K562 (cell line): ENCODE data around the gene PTPRM. TPM values are rescaled to one million over a fixed set of nuclear protein-coding genes. Genes with fewer than 3 reads are reported as not detected.

Experiments used
- ATAC-seq: fragments of 200-7000 bp; cut with Tn5 transposase; 3 replicates; pipeline ENCODE4 v1.9.1; 2020; ENCODE audit warnings: moderate library complexity
- BruUV-seq: library from RNA; stranded (reverse); fragments of 400-500 nt; replicated peaks from 2 replicates; lab custom pipeline; 2021; lab: Mats Ljungman, UMichigan
- CTCF ChIA-PET: fragments of 300-600 bp; formaldehyde crosslinking; extraction: SDS; loops from one replicate; lab custom pipeline; 2021; ENCODE audit warnings: low intra/inter-chr PET ratio; lab: Yijun Ruan, JAX
- POLR2A ChIA-PET: fragments of 300-600, 350-650 bp; sonication (Branson Sonifier 250); formaldehyde crosslinking; extraction: SDS; loops from one replicate; lab custom pipeline; 2021; ENCODE audit warnings: antibody characterized with exemption, inconsistent platforms; lab: Yijun Ruan, JAX
- DNase-seq, 4 experiments: peaks; one replicate each; pipeline versions ENCODE4 v3.0.0 to v3.0.0-alpha.2; 2011 to 2018; ENCODE audit warnings: low spot score in 3 of 4, mixed read lengths in 3 of 4; ENCODE audit errors: extremely low read depth in 1 of 4
- FAIRE-seq: peaks from 2 replicates; lab custom pipeline; 2011; peaks lifted over from hg19 to GRCh38; lab: Jason Lieb, UNC
- H2AFZ ChIP-seq: 2 replicates; pipeline ENCODE4 v1.6.0; 2011; ENCODE audit warnings: low read depth, low read length, control low read depth, inconsistent platforms
- H3K27ac ChIP-seq: fragments of 200-600 bp; 3 replicates; pipeline ENCODE4 v1.8.0; 2011; ENCODE audit warnings: low read depth, mild to moderate bottlenecking, control low read depth, inconsistent platforms, low read length, moderate library complexity, mixed read lengths; ENCODE audit errors: extremely low read depth
- H3K27me3 ChIP-seq, 2 experiments: fragments of 300-600 bp in 1 of 2; 2 replicates in 1 of 2; 3 replicates in 1 of 2; pipeline versions ENCODE4 v1.6.0 to v1.8.0; 2011; ENCODE audit warnings: inconsistent platforms in 2 of 2, low read length in 2 of 2, mild to moderate bottlenecking in 1 of 2, mixed read lengths in 1 of 2, moderate library complexity in 1 of 2; ENCODE audit not compliant: control insufficient read depth in 2 of 2, insufficient read depth in 2 of 2
- H3K36me3 ChIP-seq: fragments of 300-600 bp; 3 replicates; pipeline ENCODE4 v1.8.0; 2011; ENCODE audit warnings: mild to moderate bottlenecking, low read length, inconsistent platforms; ENCODE audit not compliant: control insufficient read depth, insufficient read depth
- H3K4me1 ChIP-seq, 2 experiments: fragments of 200-600 bp in 1 of 2; replicated peaks in 1 of 2; 2 replicates in 1 of 2; 3 replicates in 1 of 2; pipeline versions ENCODE4 v1.5.1 to v1.8.0; 2011; ENCODE audit warnings: inconsistent platforms in 2 of 2, low read length in 2 of 2, mild to moderate bottlenecking in 1 of 2, mixed read lengths in 1 of 2, moderate library complexity in 1 of 2; ENCODE audit not compliant: control insufficient read depth in 2 of 2, insufficient read depth in 2 of 2
- H3K4me2 ChIP-seq: 2 replicates; pipeline ENCODE4 v1.6.1; 2011; ENCODE audit warnings: low read length, control low read depth, inconsistent platforms, mixed read lengths; ENCODE audit not compliant: insufficient read depth
- H3K4me3 ChIP-seq: fragments of 200-600 bp; sonication (generic), shearing (Covaris generic); 2 replicates; pipeline ENCODE4 v1.5.1; 2016; ENCODE audit warnings: control low read depth, inconsistent platforms
- H3K79me2 ChIP-seq: fragments of 200-600 bp; 3 replicates; pipeline ENCODE4 v1.8.0; 2011; ENCODE audit warnings: low read length, inconsistent platforms; ENCODE audit not compliant: control insufficient read depth, insufficient read depth
- H3K9ac ChIP-seq, 2 experiments: 2 replicates each; pipeline versions ENCODE4 v1.6.0 to v1.6.1; 2011; ENCODE audit warnings: low read depth in 2 of 2, low read length in 2 of 2, control low read depth in 1 of 2, inconsistent platforms in 1 of 2, mild to moderate bottlenecking in 1 of 2, mixed read lengths in 1 of 2; ENCODE audit not compliant: insufficient read depth in 1 of 2
- H3K9me1 ChIP-seq: one replicate; pipeline ENCODE4 v1.6.0; 2011; ENCODE audit warnings: inconsistent platforms, mild to moderate bottlenecking, low read length, moderate library complexity; ENCODE audit not compliant: control insufficient read depth, insufficient read depth
- H3K9me3 ChIP-seq: replicated peaks from 2 replicates; pipeline ENCODE4 v1.5.1; 2011; ENCODE audit warnings: low read depth, low read length, inconsistent platforms; ENCODE audit not compliant: control insufficient read depth, insufficient read depth
- H4K20me1 ChIP-seq: replicated peaks from 2 replicates; pipeline ENCODE4 v1.6.1; 2011; ENCODE audit warnings: low read length, inconsistent platforms, mixed read lengths; ENCODE audit not compliant: control insufficient read depth, insufficient read depth
- BRCA1 ChIP-seq, 2 experiments: fragments of 450-650 bp in 1 of 2; sonication (generic) in 1 of 2; formaldehyde crosslinking in 1 of 2; IDR thresholded peaks; 2 replicates each; pipeline versions ENCODE4 v1.5.0 to v1.6.1; 2017 to 2020; ENCODE audit warnings: mild to moderate bottlenecking in 1 of 2, missing genetic modification reagents in 1 of 2
- CTCF ChIP-seq, 3 experiments: IDR thresholded peaks in 2 of 3; conservative IDR thresholded peaks in 1 of 3; 2 replicates each; pipeline ENCODE4 v1.5.1; 2011 to 2012; ENCODE audit warnings: low read length in 3 of 3, mild to moderate bottlenecking in 3 of 3, control low read depth in 2 of 3, improper control_type of control experiment in 1 of 3, inconsistent platforms in 1 of 3, low read depth in 1 of 3, mixed read lengths in 1 of 3, moderate library complexity in 1 of 3; ENCODE audit not compliant: insufficient read depth in 2 of 3
- DEAF1 ChIP-seq: fragments of 450-650 bp; formaldehyde crosslinking; IDR thresholded peaks from 2 replicates; pipeline ENCODE4 v1.4.0; 2020; ENCODE audit warnings: mild to moderate bottlenecking, moderate library complexity
- GTF2B ChIP-seq: IDR thresholded peaks from 2 replicates; pipeline ENCODE4 v1.6.1; 2011; ENCODE audit not compliant: insufficient read length; ENCODE audit errors: extremely low read depth
- NCOA2 ChIP-seq, 2 experiments: fragments of 450-650 bp; IDR thresholded peaks; 2 replicates each; pipeline ENCODE4 v1.6.1; 2018; ENCODE audit warnings: mild to moderate bottlenecking in 2 of 2, moderate library complexity in 1 of 2; ENCODE audit not compliant: partially characterized antibody in 2 of 2
- NUFIP1 ChIP-seq: fragments of 450-650 bp; IDR thresholded peaks from 2 replicates; pipeline ENCODE4 v1.6.1; 2018; ENCODE audit not compliant: partially characterized antibody
- RAD21 ChIP-seq, 2 experiments: fragments of 250-450 bp in 1 of 2; fragments of 450-650 bp in 1 of 2; sonication (Bioruptor Pico) in 1 of 2; formaldehyde crosslinking in 1 of 2; IDR thresholded peaks in 1 of 2; conservative IDR thresholded peaks in 1 of 2; 2 replicates each; pipeline versions ENCODE4 v1.4.0 to v1.8.0; 2020 to 2022; ENCODE audit warnings: mild to moderate bottlenecking in 2 of 2, moderate library complexity in 1 of 2
- ZBTB12 ChIP-seq: fragments of 250-450 bp; sonication (Bioruptor Pico); IDR thresholded peaks from 2 replicates; pipeline ENCODE4 v1.4.0; 2020
- ZBTB17 ChIP-seq: fragments of 450-650 bp; formaldehyde crosslinking; IDR thresholded peaks from 2 replicates; pipeline ENCODE4 v1.4.0; 2020; ENCODE audit warnings: mild to moderate bottlenecking
- ZNF197 ChIP-seq: fragments of 200-800 bp; sonication (Bioruptor generic); IDR thresholded peaks from 2 replicates; pipeline ENCODE4 v1.6.1; 2016; ENCODE audit warnings: low read depth, missing genetic modification characterization, missing compliant biosample characterization
- ZNF444 ChIP-seq: fragments of 250-450 bp; sonication (Bioruptor Pico); IDR thresholded peaks from 2 replicates; pipeline ENCODE4 v1.4.0; 2020; ENCODE audit warnings: mild to moderate bottlenecking, moderate library complexity
- ZNF695 ChIP-seq: fragments of 450-650 bp; formaldehyde crosslinking; IDR thresholded peaks from 2 replicates; pipeline ENCODE4 v1.4.0; 2020; ENCODE audit warnings: mild to moderate bottlenecking, moderate library complexity
- ZNF780A ChIP-seq: fragments of 250-450 bp; sonication (Bioruptor Pico); IDR thresholded peaks from 2 replicates; pipeline ENCODE4 v1.5.0; 2021; ENCODE audit warnings: mild to moderate bottlenecking
- ZSCAN29 ChIP-seq: fragments of 450-650 bp; IDR thresholded peaks from 2 replicates; pipeline ENCODE4 v1.6.1; 2017
- WGBS: fragments of 100-300 bp; shearing (Covaris generic); methylation state at CpG from one replicate; pipeline ENCODE4 v1.1.6; 2016; ENCODE audit warnings: low coverage, mixed read lengths; ENCODE audit not compliant: insufficient coverage; ENCODE audit errors: missing lambda C conversion rate; 5-methylcytosine and 5-hydroxymethylcytosine counted together
- in situ Hi-C: fragments of 300-500 bp; cut with MboI; formaldehyde crosslinking; loops from 4 replicates; pipeline ENCODE4 v1.15.0; 2018; ENCODE audit warnings: inconsistent platforms, mixed read lengths
- intact Hi-C: fragments of 100-400 bp; cut with micrococcal nuclease; formaldehyde crosslinking; loops from 2 replicates; pipeline ENCODE4 v1.14.2; 2022
- polyA plus RNA-seq, 8 experiments: library from polyadenylated mRNA; depleted of rRNA in 4 of 8; stranded (reverse) in 5 of 8; unstranded in 3 of 8; fragments of >200 nt; fragmentation: Nextera tagmentation in 2 of 8; fragmentation: Illumina TruSeq in 1 of 8; extraction: Ambion mirVana in 2 of 8; extraction: Trizol in 1 of 8; gene quantifications; 2 replicates each; pipeline versions ENCODE4 v1.2.1 to v1.2.3, GENCODE V29; 2011 to 2014; ENCODE audit warnings: inconsistent platforms in 1 of 8, missing spikeins in 1 of 8
- total RNA-seq, 7 experiments: library from RNA; depleted of rRNA in 6 of 7; stranded (reverse); fragments of >200 nt in 6 of 7; fragmentation: Illumina TruSeq in 2 of 7; extraction: Trizol in 2 of 7; gene quantifications; 2 replicates each; pipeline versions ENCODE4 v1.2.1 to v1.2.3, GENCODE V29; 2011 to 2021; ENCODE audit warnings: low replicate concordance in 1 of 7

Gene PTPRM
- total and polyA plus RNA-seq, 9 of the 15 experiments (the other 6 are each of a cell fraction or from before 2014, with no cell fraction given) = 0.03 to 0.16 (median 0.08) TPM; not detected in 3

- FAIRE-seq = no peak
- no TSS peak for BruUV-seq
Measured at GRCh38 chr18:7748251-7749007, 181.3 kb downstream of the PTPRM start.

More at GRCh38 chr18:7748251-7749007, 181.3 kb downstream of the PTPRM start:
- H3K27ac ChIP-seq = no peak overlapping the region
- H3K9ac ChIP-seq = no peak overlapping the region
- ATAC-seq (no peak), DNase-seq (no peak)
- no peaks in the 10 kb centered on the region for H3K36me3 ChIP-seq
- no peaks in the 10 kb centered on the region for H3K9me1 ChIP-seq
- in situ Hi-C loops = no loop called here
- 2% methylated on average over 4 of the region's 4 CpGs for WGBS
- H3K79me2 ChIP-seq = no peaks in the 10 kb centered on the region
- CTCF ChIA-PET = no interaction called here
- H3K27me3 ChIP-seq = no peaks in the 10 kb centered on the region
- H2AFZ ChIP-seq = no peak overlapping the region
- no peaks in the 10 kb centered on the region for H3K4me1 ChIP-seq
- H3K4me2 ChIP-seq = no peak overlapping the region
- no peak overlapping the region for H3K4me3 ChIP-seq
- TF ChIP-seq ZBTB17 (CRISPR knock-in tag) (no peak), NUFIP1 (no peak), ZSCAN29 (no peak), DEAF1 (no peak), ZNF197 (no peak), CTCF (IDR thresholded peaks at IDR 0.05 in 2 of 3, conservative IDR thresholded peaks at IDR 0.05 in 1 of 3; ENCODE audit: insufficient read depth in 2 of 3, low read depth in 1 of 3, low read length in 3 of 3) (no peak), ZNF444 (no peak), ZNF695 (CRISPR knock-in tag) (no peak), GTF2B (no peak), ZNF780A (CRISPR knock-in tag) (no peak), RAD21 (CRISPR knock-in tag; conservative IDR thresholded peaks at IDR 0.05 in 1 of 2, IDR thresholded peaks at IDR 0.05 in 1 of 2) (no peak), ZBTB12 (CRISPR knock-in tag) (no peak), BRCA1 (IDR thresholded peaks at IDR 0.05) (no peak), BRCA1 (CRISPR knock-in tag; IDR thresholded peaks at IDR 0.05) (no peak), NCOA2 (IDR thresholded peaks at IDR 0.05; ENCODE audit: partially characterized antibody in 2 of 2) (no peak)
- intact Hi-C loops = no loop called here
- POLR2A ChIA-PET = no interaction called here
- H3K9me3 ChIP-seq = no peaks in the 10 kb centered on the region
- H4K20me1 ChIP-seq = no peaks in the 10 kb centered on the region
